K562 (cell line): ENCODE results near the gene ATP5PB. TPM values are rescaled to one million over a fixed set of nuclear protein-coding genes. Genes with fewer than 3 reads are reported as not detected.

Source experiments
- ATF7 ChIP-seq: fragments of 450-650 bp; IDR thresholded peaks from 2 replicates; pipeline ENCODE4 v1.7.1; 2014; ENCODE audit warnings: mild to moderate bottlenecking, moderate library complexity
- C11orf30 ChIP-seq: fragments of 450-650 bp; IDR thresholded peaks from 2 replicates; pipeline ENCODE4 v1.6.1; 2016; ENCODE audit warnings: low read depth, mild to moderate bottlenecking
- CEBPG ChIP-seq, 3 experiments: fragments of 200-800 bp in 1 of 3; sonication (Bioruptor generic) in 1 of 3; sonication (generic) in 1 of 3; formaldehyde crosslinking in 1 of 3; IDR thresholded peaks in 2 of 3; conservative IDR thresholded peaks in 1 of 3; 2 replicates each; pipeline versions ENCODE4 v1.6.1 to v1.8.0; 2016 to 2022; ENCODE audit warnings: missing compliant biosample characterization in 2 of 3, missing genetic modification characterization in 2 of 3, mild to moderate bottlenecking in 1 of 3, missing genetic modification reagents in 1 of 3
- FOXJ2 ChIP-seq: fragments of 200-800 bp; sonication (Bioruptor generic); IDR thresholded peaks from 2 replicates; pipeline ENCODE4 v1.6.1; 2016; ENCODE audit warnings: missing genetic modification characterization, missing compliant biosample characterization
- FOXK1 ChIP-seq: sonication (generic); formaldehyde crosslinking; IDR thresholded peaks from 2 replicates; pipeline ENCODE4 v1.8.0; 2022; ENCODE audit warnings: missing genetic modification reagents, mild to moderate bottlenecking, borderline replicate concordance
- JUN ChIP-seq, 2 experiments: sonication (generic) in 1 of 2; formaldehyde crosslinking in 1 of 2; IDR thresholded peaks; 2 replicates each; pipeline versions ENCODE4 v1.6.1 to v1.8.0; 2012 to 2022; ENCODE audit warnings: borderline replicate concordance in 2 of 2, mild to moderate bottlenecking in 2 of 2, improper control_type of control experiment in 1 of 2, low read depth in 1 of 2, low read length in 1 of 2, missing genetic modification reagents in 1 of 2
- NKRF ChIP-seq: fragments of 450-650 bp; IDR thresholded peaks from 2 replicates; pipeline ENCODE4 v1.6.1; 2016; ENCODE audit warnings: borderline replicate concordance
- SRF ChIP-seq, 2 experiments: fragments of 250-450, 450-650 bp in 1 of 2; sonication (Bioruptor Pico) in 1 of 2; sonication (generic) in 1 of 2; formaldehyde crosslinking; IDR thresholded peaks; 2 replicates each; pipeline versions ENCODE4 v1.5.0 to v1.5.1; 2020 to 2022; ENCODE audit warnings: mild to moderate bottlenecking in 1 of 2, missing genetic modification reagents in 1 of 2
- TOE1 ChIP-seq, 2 experiments: fragments of 450-650 bp in 1 of 2; sonication (generic) in 1 of 2; formaldehyde crosslinking in 1 of 2; IDR thresholded peaks; 2 replicates each; pipeline versions ENCODE4 v1.7.1 to v1.8.0; 2016 to 2022; ENCODE audit warnings: borderline replicate concordance in 2 of 2, mild to moderate bottlenecking in 2 of 2, antibody characterized with exemption in 1 of 2, inconsistent platforms in 1 of 2, low read depth in 1 of 2, missing genetic modification reagents in 1 of 2, moderate library complexity in 1 of 2
- USF1 ChIP-seq: sonication (generic); formaldehyde crosslinking; IDR thresholded peaks from 2 replicates; pipeline ENCODE4 v1.9.0; 2022; ENCODE audit warnings: mild to moderate bottlenecking, missing genetic modification reagents
- ZNF655 ChIP-seq: fragments of 250-450 bp; sonication (Bioruptor Pico); IDR thresholded peaks from 2 replicates; pipeline ENCODE4 v1.5.0; 2021
- polyA plus RNA-seq, 8 experiments: library from polyadenylated mRNA; depleted of rRNA in 4 of 8; stranded (reverse) in 5 of 8; unstranded in 3 of 8; fragments of >200 nt; fragmentation: Nextera tagmentation in 2 of 8; fragmentation: Illumina TruSeq in 1 of 8; extraction: Ambion mirVana in 2 of 8; extraction: Trizol in 1 of 8; gene quantifications; 2 replicates each; pipeline versions ENCODE4 v1.2.1 to v1.2.3, GENCODE V29; 2011 to 2014; ENCODE audit warnings: inconsistent platforms in 1 of 8, missing spikeins in 1 of 8
- total RNA-seq, 7 experiments: library from RNA; depleted of rRNA in 6 of 7; stranded (reverse); fragments of >200 nt in 6 of 7; fragmentation: Illumina TruSeq in 2 of 7; extraction: Trizol in 2 of 7; gene quantifications; 2 replicates each; pipeline versions ENCODE4 v1.2.1 to v1.2.3, GENCODE V29; 2011 to 2021; ENCODE audit warnings: low replicate concordance in 1 of 7

The ATP5PB gene
- total and polyA plus RNA-seq, 9 of the 15 experiments (the other 6 are each of a cell fraction or from before 2014, with no cell fraction given): 651 to 2,735 (median 1,061) TPM

GRCh38 chr1:111448918-111449702 is at the start of gene ATP5PB, which contains the start of gene WDR77 (continued):
- TF ChIP-seq FOXJ2 (tag): no peak
- TF ChIP-seq SRF (CRISPR knock-in tag; IDR thresholded peaks at IDR 0.05): 0 out of 4 replicates have a peak, but pooled peaks of 1 of the 2 experiments have one; percentile 62
- no peak for TF ChIP-seq CEBPG (CRISPR knock-in tag; IDR thresholded peaks at IDR 0.05)
- TF ChIP-seq CEBPG (tag; conservative IDR thresholded peaks at IDR 0.05 in 1 of 2, IDR thresholded peaks at IDR 0.05 in 1 of 2): no peak
- TF ChIP-seq ZNF655: no peak
- peak; percentile 90 for TF ChIP-seq NKRF
- TF ChIP-seq C11orf30: peak; percentile 74
- no peak; the same call in 1 of the 2 replicates for TF ChIP-seq ATF7
- 0 out of 2 replicates have a peak, but pooled peaks have one; percentile 34 for TF ChIP-seq JUN (IDR thresholded peaks at IDR 0.05; ENCODE audit: borderline replicate concordance, low read depth, low read length)
- no peak for TF ChIP-seq JUN (CRISPR knock-in tag; IDR thresholded peaks at IDR 0.05; ENCODE audit: borderline replicate concordance)
- TF ChIP-seq FOXK1 (CRISPR knock-in tag): 0 out of 2 replicates have a peak, but pooled peaks have one; percentile 74
- peak; percentile 94 for TF ChIP-seq USF1
- 0 out of 2 replicates have a peak, but pooled peaks have one; percentile 46 for TF ChIP-seq TOE1 (IDR thresholded peaks at IDR 0.05; ENCODE audit: borderline replicate concordance)
- no peak for TF ChIP-seq TOE1 (CRISPR knock-in tag; IDR thresholded peaks at IDR 0.05; ENCODE audit: borderline replicate concordance, low read depth)
